ENCODE measurements around the gene ZBED4.

The ZBED4 gene

DNA sequence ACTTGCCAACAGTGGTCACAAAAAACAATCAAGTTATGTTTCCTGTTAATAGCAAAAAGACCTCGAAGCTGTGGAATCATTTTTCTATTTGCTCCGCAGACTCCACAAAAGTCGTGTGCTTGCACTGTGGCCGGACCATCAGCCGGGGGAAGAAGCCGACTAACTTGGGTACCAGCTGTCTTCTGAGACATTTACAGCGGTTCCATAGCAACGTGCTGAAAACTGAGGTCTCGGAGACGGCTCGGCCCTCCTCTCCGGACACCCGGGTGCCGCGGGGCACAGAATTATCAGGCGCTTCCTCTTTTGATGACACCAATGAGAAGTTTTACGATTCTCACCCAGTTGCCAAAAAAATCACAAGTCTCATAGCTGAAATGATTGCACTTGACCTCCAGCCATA is 31.6 kb downstream of the ZBED4 start:
- H3K4ac ChIP-seq (ENCODE audit: low read length): no peak overlapping the region
- peaks cover 45 to 74% of the 10 kb centered on the region in 2 donors for H3K9me3 ChIP-seq (replicated peaks in 1 of 2; ENCODE audit: control insufficient read depth in 2 of 2, insufficient read depth in 1 of 2, low read depth in 1 of 2, low read length in 2 of 2)
- no peak overlapping the region for H2BK120ac ChIP-seq (ENCODE audit: low read depth, low read length)

DNA sequence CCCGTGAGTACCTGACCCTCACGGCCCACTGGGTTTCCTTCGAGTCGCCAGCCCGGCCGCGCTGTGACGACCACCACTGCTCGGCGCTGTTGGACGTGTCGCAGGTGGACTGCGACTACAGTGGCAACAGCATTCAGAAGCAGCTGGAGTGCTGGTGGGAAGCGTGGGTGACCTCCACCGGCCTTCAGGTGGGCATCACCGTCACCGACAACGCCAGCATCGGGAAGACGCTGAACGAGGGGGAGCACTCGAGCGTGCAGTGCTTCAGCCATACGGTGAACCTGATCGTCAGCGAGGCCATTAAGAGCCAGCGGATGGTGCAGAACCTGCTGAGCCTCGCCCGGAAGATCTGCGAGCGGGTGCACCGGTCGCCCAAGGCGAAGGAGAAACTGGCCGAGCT is 32.2 kb downstream of the ZBED4 start:
- H3K4me3 ChIP-seq (ENCODE audit: low read length in 2 of 2): peak overlapping the region in 1 of 2 donors; percentile 3
- H2BK12ac ChIP-seq (ENCODE audit: low read length): no peak overlapping the region
- H3K4me2 ChIP-seq (ENCODE audit: insufficient read depth, low read length, poor library complexity, severe bottlenecking): no peak overlapping the region
- no peak overlapping the region for H3K27ac ChIP-seq (replicated peaks; ENCODE audit: low read length)
- H3K4ac ChIP-seq (ENCODE audit: low read length): no peak overlapping the region
- H3K27me3 ChIP-seq (ENCODE audit: control insufficient read depth in 3 of 3, insufficient read depth in 3 of 3, low read depth in 1 of 3, low read length in 3 of 3): peaks cover 0 to 1% (median 0%) of the 10 kb centered on the region in 3 experiments
- no peak for DNase-seq (ENCODE audit: low spot score)
- peak overlapping the region; percentile 46 for H2AK5ac ChIP-seq (ENCODE audit: low read depth, low read length)
- no peak overlapping the region for H2BK15ac ChIP-seq (ENCODE audit: low read length)
- H3K23ac ChIP-seq (ENCODE audit: low read depth, low read length, poor library complexity): no peak overlapping the region
- no peak overlapping the region for H4K91ac ChIP-seq (ENCODE audit: low read depth, low read length, poor library complexity)
- H3K14ac ChIP-seq (ENCODE audit: low read length): no peak overlapping the region
- no peak overlapping the region for H4K8ac ChIP-seq (ENCODE audit: low read depth, low read length)
- H3K4me1 ChIP-seq (ENCODE audit: control insufficient read depth in 2 of 2, insufficient read depth in 1 of 2, low read depth in 1 of 2, low read length in 2 of 2): no peaks in the 10 kb centered on the region
- H3K79me1 ChIP-seq (ENCODE audit: low read depth, low read length): peaks cover 23% of the 10 kb centered on the region
- H3K9me3 ChIP-seq (replicated peaks in 1 of 2; ENCODE audit: control insufficient read depth in 2 of 2, insufficient read depth in 1 of 2, low read depth in 1 of 2, low read length in 2 of 2): peaks cover 44 to 80% of the 10 kb centered on the region in 2 donors
- peaks cover 56 to 93% of the 10 kb centered on the region in 2 donors for H3K36me3 ChIP-seq (replicated peaks in 1 of 2; ENCODE audit: control insufficient read depth in 2 of 2, insufficient read depth in 2 of 2, low read length in 2 of 2)
- H2BK5ac ChIP-seq (ENCODE audit: low read length): peak overlapping the region; percentile 27
- H2AFZ ChIP-seq (ENCODE audit: low read length): no peak overlapping the region
- no peak overlapping the region for H3K9ac ChIP-seq (ENCODE audit: low read depth, low read length, poor library complexity)
- no peak overlapping the region for H2BK120ac ChIP-seq (ENCODE audit: low read depth, low read length)
- WGBS, 2 donors (ENCODE audit: extremely low coverage in 2 of 2, insufficient read length in 2 of 2, insufficient replicate concordance in 1 of 2): no CpG with 5 or more reads among the region's 35 CpGs
- H3K18ac ChIP-seq (ENCODE audit: low read length): no peak overlapping the region

More for the DNA sequence above, 31.6 kb downstream of the ZBED4 start:
- Histone ChIP-seq H3K79me1 (ENCODE audit: low read depth, low read length) (peaks cover 23% of the 10 kb centered on the region), H2BK12ac (ENCODE audit: low read length) (no peak overlapping the region), H3K4me3 (ENCODE audit: low read length in 2 of 2) (no peak overlapping the region), H3K18ac (ENCODE audit: low read length) (no peak overlapping the region), H3K14ac (ENCODE audit: low read length) (no peak overlapping the region), H3K9ac (ENCODE audit: low read depth, low read length, poor library complexity) (no peak overlapping the region), H2BK5ac (ENCODE audit: low read length) (no peak overlapping the region), H3K23ac (ENCODE audit: low read depth, low read length, poor library complexity) (no peak overlapping the region), H3K27ac (replicated peaks; ENCODE audit: low read length) (no peak overlapping the region), H3K36me3 (replicated peaks in 1 of 2; ENCODE audit: control insufficient read depth in 2 of 2, insufficient read depth in 2 of 2, low read length in 2 of 2) (peaks cover 55 to 88% of the 10 kb centered on the region in 2 donors), H4K91ac (ENCODE audit: low read depth, low read length, poor library complexity) (no peak overlapping the region), H2AK5ac (ENCODE audit: low read depth, low read length) (no peak overlapping the region), H3K4me2 (ENCODE audit: insufficient read depth, low read length, poor library complexity, severe bottlenecking) (no peak overlapping the region), H3K27me3 (ENCODE audit: control insufficient read depth in 3 of 3, insufficient read depth in 3 of 3, low read depth in 1 of 3, low read length in 3 of 3) (peaks cover 0 to 1% (median 0%) of the 10 kb centered on the region in 3 experiments), H3K4me1 (ENCODE audit: control insufficient read depth in 2 of 2, insufficient read depth in 1 of 2, low read depth in 1 of 2, low read length in 2 of 2) (no peaks in the 10 kb centered on the region), H4K8ac (ENCODE audit: low read depth, low read length) (no peak overlapping the region), H2BK15ac (ENCODE audit: low read length) (no peak overlapping the region), H2AFZ (ENCODE audit: low read length) (no peak overlapping the region)
- WGBS, 2 donors (ENCODE audit: extremely low coverage in 2 of 2, insufficient read length in 2 of 2, insufficient replicate concordance in 1 of 2): no CpG with 5 or more reads among the region's 17 CpGs
- no peak for DNase-seq (ENCODE audit: low spot score)

DNA sequence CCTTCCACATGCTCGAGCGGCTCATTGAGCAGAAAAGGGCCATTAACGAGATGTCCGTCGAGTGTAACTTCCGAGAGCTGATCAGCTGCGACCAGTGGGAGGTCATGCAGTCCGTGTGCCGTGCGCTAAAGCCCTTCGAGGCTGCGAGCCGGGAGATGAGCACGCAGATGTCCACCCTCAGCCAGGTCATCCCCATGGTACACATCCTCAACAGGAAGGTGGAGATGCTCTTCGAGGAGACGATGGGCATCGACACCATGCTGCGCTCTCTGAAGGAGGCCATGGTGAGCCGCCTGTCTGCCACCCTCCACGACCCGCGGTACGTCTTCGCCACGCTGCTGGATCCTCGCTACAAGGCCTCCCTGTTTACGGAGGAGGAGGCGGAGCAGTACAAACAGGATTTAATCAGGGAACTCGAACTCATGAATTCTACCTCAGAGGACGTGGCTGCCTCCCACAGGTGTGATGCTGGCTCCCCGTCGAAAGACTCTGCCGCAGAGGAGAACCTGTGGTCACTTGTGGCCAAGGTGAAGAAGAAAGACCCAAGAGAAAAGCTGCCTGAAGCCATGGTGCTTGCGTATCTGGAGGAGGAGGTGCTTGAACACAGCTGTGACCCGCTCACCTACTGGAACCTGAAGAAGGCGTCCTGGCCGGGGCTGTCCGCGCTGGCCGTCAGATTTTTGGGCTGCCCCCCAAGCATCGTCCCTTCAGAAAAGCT is 32.9 kb downstream of the ZBED4 start:
- no peak overlapping the region for H2AFZ ChIP-seq (ENCODE audit: low read length)
- H2BK5ac ChIP-seq (ENCODE audit: low read length): peak overlapping the region; percentile 27
- peak overlapping the region; percentile 46 for H2AK5ac ChIP-seq (ENCODE audit: low read depth, low read length)
- H3K79me1 ChIP-seq (ENCODE audit: low read depth, low read length): peaks cover 23% of the 10 kb centered on the region
- H4K8ac ChIP-seq (ENCODE audit: low read depth, low read length): no peak overlapping the region
- no peak overlapping the region for H3K27ac ChIP-seq (replicated peaks; ENCODE audit: low read length)
- peaks cover 0 to 1% (median 0%) of the 10 kb centered on the region in 3 experiments for H3K27me3 ChIP-seq (ENCODE audit: control insufficient read depth in 3 of 3, insufficient read depth in 3 of 3, low read depth in 1 of 3, low read length in 3 of 3)
- H3K23ac ChIP-seq (ENCODE audit: low read depth, low read length, poor library complexity): peak overlapping the region; percentile 82
- no peak overlapping the region for H4K91ac ChIP-seq (ENCODE audit: low read depth, low read length, poor library complexity)
- no CpG with 5 or more reads among the region's 41 CpGs for WGBS, 2 donors (ENCODE audit: extremely low coverage in 2 of 2, insufficient read length in 2 of 2, insufficient replicate concordance in 1 of 2)
- H3K9ac ChIP-seq (ENCODE audit: low read depth, low read length, poor library complexity): no peak overlapping the region
- no peak overlapping the region for H3K4me3 ChIP-seq (ENCODE audit: low read length in 2 of 2)
- H2BK15ac ChIP-seq (ENCODE audit: low read length): no peak overlapping the region
- no peak overlapping the region for H3K4ac ChIP-seq (ENCODE audit: low read length)
- DNase-seq (ENCODE audit: low spot score): no peak
- H3K18ac ChIP-seq (ENCODE audit: low read length): no peak overlapping the region
- no peak overlapping the region for H3K14ac ChIP-seq (ENCODE audit: low read length)
- H3K4me1 ChIP-seq (ENCODE audit: control insufficient read depth in 2 of 2, insufficient read depth in 1 of 2, low read depth in 1 of 2, low read length in 2 of 2): no peaks in the 10 kb centered on the region
- peaks cover 48 to 81% of the 10 kb centered on the region in 2 donors for H3K9me3 ChIP-seq (replicated peaks in 1 of 2; ENCODE audit: control insufficient read depth in 2 of 2, insufficient read depth in 1 of 2, low read depth in 1 of 2, low read length in 2 of 2)
- peaks cover 57 to 93% of the 10 kb centered on the region in 2 donors for H3K36me3 ChIP-seq (replicated peaks in 1 of 2; ENCODE audit: control insufficient read depth in 2 of 2, insufficient read depth in 2 of 2, low read length in 2 of 2)
- no peak overlapping the region for H2BK120ac ChIP-seq (ENCODE audit: low read depth, low read length)
- no peak overlapping the region for H3K4me2 ChIP-seq (ENCODE audit: insufficient read depth, low read length, poor library complexity, severe bottlenecking)
- H2BK12ac ChIP-seq (ENCODE audit: low read length): peak overlapping the region; percentile 68

- Histone ChIP-seq H3K4me3 (ENCODE audit: low read length in 2 of 2) (peak overlapping the region in 1 of 2 donors; percentile 28), H4K91ac (ENCODE audit: low read depth, low read length, poor library complexity) (no peak overlapping the region), H2BK12ac (ENCODE audit: low read length) (no peak overlapping the region), H3K9me3 (replicated peaks in 1 of 2; ENCODE audit: control insufficient read depth in 2 of 2, insufficient read depth in 1 of 2, low read depth in 1 of 2, low read length in 2 of 2) (peaks cover 48 to 81% of the 10 kb centered on the region in 2 donors), H2AK5ac (ENCODE audit: low read depth, low read length) (no peak overlapping the region), H2BK120ac (ENCODE audit: low read depth, low read length) (no peak overlapping the region), H2AFZ (ENCODE audit: low read length) (no peak overlapping the region), H3K18ac (ENCODE audit: low read length) (no peak overlapping the region), H3K4ac (ENCODE audit: low read length) (no peak overlapping the region), H3K9ac (ENCODE audit: low read depth, low read length, poor library complexity) (no peak overlapping the region), H2BK5ac (ENCODE audit: low read length) (no peak overlapping the region), H3K27me3 (ENCODE audit: control insufficient read depth in 3 of 3, insufficient read depth in 3 of 3, low read depth in 1 of 3, low read length in 3 of 3) (peaks cover 0 to 1% (median 0%) of the 10 kb centered on the region in 3 experiments), H3K4me1 (ENCODE audit: control insufficient read depth in 2 of 2, insufficient read depth in 1 of 2, low read depth in 1 of 2, low read length in 2 of 2) (no peaks in the 10 kb centered on the region), H3K36me3 (replicated peaks in 1 of 2; ENCODE audit: control insufficient read depth in 2 of 2, insufficient read depth in 2 of 2, low read length in 2 of 2) (peaks cover 57 to 91% of the 10 kb centered on the region in 2 donors), H2BK15ac (ENCODE audit: low read length) (no peak overlapping the region), H4K8ac (ENCODE audit: low read depth, low read length) (no peak overlapping the region), H3K4me2 (ENCODE audit: insufficient read depth, low read length, poor library complexity, severe bottlenecking) (no peak overlapping the region), H3K27ac (replicated peaks; ENCODE audit: low read length) (no peak overlapping the region), H3K14ac (ENCODE audit: low read length) (no peak overlapping the region), H3K23ac (ENCODE audit: low read depth, low read length, poor library complexity) (no peak overlapping the region), H3K79me1 (ENCODE audit: low read depth, low read length) (peaks cover 23% of the 10 kb centered on the region)
- WGBS, 2 donors (ENCODE audit: extremely low coverage in 2 of 2, insufficient read length in 2 of 2, insufficient replicate concordance in 1 of 2): 100% methylated on average over 1 of the region's 14 CpGs; no CpG with 5 or more reads in 1 of the 2 donors
- DNase-seq (ENCODE audit: low spot score): no peak
Measured at GRCh38 chr22:49887064-49887451, 33.4 kb downstream of the ZBED4 start.

All from neuronal stem cell (in vitro differentiated cells).